Measurements from ENCODE around the gene TXNDC8.
A peak's percentile ranks its signal among the peaks of the same experiment; 100 is the strongest.
"Not testable (repeated sequence)": the region's sequence is repeated elsewhere in the genome, so short reads cannot be mapped to it uniquely, and the experiment has no call there.

TXNDC8 gene

DNA sequence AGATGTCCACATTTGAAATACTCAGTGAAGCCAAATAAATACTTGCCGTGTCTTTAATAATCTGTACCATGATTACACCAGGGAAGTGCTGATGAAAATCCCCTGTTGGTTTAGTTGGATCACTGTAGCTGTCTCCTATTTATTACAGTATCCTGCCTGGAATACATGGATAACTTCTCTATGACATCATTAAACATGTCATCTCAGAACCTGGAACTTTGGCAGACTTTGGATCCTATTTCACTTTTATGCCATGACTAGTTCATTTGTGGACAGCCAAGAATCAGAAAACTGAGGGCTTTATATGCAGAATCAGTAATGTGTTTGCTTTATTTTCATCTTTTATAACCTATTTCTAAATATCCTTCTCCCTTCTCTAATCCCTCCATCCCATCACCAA is at the start of gene TXNDC8:
Gene TXNDC8, minus strand, starts transcription at position 137 of the 400 bp plus-strand sequence.
- H3K27me3 ChIP-seq (ENCODE audit: insufficient read depth, low read length): no peaks in the 10 kb centered on the region
- peaks cover 14% of the 10 kb centered on the region for H3K4me1 ChIP-seq (ENCODE audit: control insufficient read depth, insufficient read depth, low read length, unreplicated experiment)
- H2AFZ ChIP-seq (ENCODE audit: low read length, unreplicated experiment): peak within 1 kb of the TSS; percentile 43
- no peaks in the 10 kb centered on the region for H3K36me3 ChIP-seq (ENCODE audit: insufficient read depth, low read length)
- peak within 1 kb of the TSS; percentile 60 for H3K27ac ChIP-seq (ENCODE audit: low read depth, low read length)
- H3K79me2 ChIP-seq (ENCODE audit: control insufficient read depth, insufficient read depth, low read length, unreplicated experiment): no peaks in the 10 kb centered on the region
- no peak within 1 kb of the TSS for H3K4me3 ChIP-seq (ENCODE audit: low read depth, low read length)

GRCh38 chr9:110383491-110383890 is 45.8 kb upstream of the TXNDC8 start:
- Histone ChIP-seq H3K4me3 (ENCODE audit: low read depth, low read length) (no peak overlapping the region), H3K36me3 (ENCODE audit: insufficient read depth, low read length) (peaks cover 29% of the 10 kb centered on the region), H2AFZ (ENCODE audit: low read length, unreplicated experiment) (no peak overlapping the region), H3K4me1 (ENCODE audit: control insufficient read depth, insufficient read depth, low read length, unreplicated experiment) (no peaks in the 10 kb centered on the region), H3K27me3 (ENCODE audit: insufficient read depth, low read length) (no peaks in the 10 kb centered on the region), H3K79me2 (ENCODE audit: control insufficient read depth, insufficient read depth, low read length, unreplicated experiment) (no peaks in the 10 kb centered on the region), H3K27ac (ENCODE audit: low read depth, low read length) (no peak overlapping the region)

- H3K27me3 ChIP-seq (ENCODE audit: insufficient read depth, low read length): no peaks in the 10 kb centered on the region
- H3K4me1 ChIP-seq (ENCODE audit: control insufficient read depth, insufficient read depth, low read length, unreplicated experiment): no peaks in the 10 kb centered on the region
- no peak overlapping the region for H3K27ac ChIP-seq (ENCODE audit: low read depth, low read length)
- H3K4me3 ChIP-seq (ENCODE audit: low read depth, low read length): no peak overlapping the region
- H3K36me3 ChIP-seq (ENCODE audit: insufficient read depth, low read length): peaks cover 29% of the 10 kb centered on the region
- no peak overlapping the region for H2AFZ ChIP-seq (ENCODE audit: low read length, unreplicated experiment)
- H3K79me2 ChIP-seq (ENCODE audit: control insufficient read depth, insufficient read depth, low read length, unreplicated experiment): no peaks in the 10 kb centered on the region
These were observed 45.1 kb upstream of the TXNDC8 start for GRCh38 chr9:110382731-110383130.

DNA sequence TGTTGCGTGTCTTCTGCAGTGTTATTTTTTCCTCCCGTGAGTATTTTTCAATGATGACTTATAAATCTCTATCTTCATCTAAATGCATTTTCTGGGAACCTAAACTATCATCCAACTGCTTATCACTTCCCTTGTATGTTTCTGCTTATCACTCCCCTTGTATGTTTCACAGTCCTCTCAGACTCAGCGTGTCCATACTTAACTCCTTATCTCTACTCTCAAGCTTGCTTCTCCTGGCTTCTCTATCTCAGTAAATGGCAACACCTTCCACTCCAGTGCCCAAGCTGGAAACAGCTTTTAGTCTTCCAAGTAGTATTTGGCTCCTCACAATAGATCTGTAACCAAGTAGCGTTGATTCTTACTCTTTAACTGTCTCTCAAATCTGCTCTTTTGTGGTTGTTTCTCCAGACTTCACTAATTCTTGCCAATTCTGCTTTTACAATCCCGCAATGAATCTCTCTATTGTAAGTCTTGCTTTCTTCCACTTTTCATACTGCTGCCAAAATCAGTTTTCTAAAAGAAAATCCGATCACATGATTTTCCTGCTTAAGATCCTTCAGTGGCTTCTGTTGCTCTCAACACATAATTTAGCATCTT is 33.8 kb upstream of the TXNDC8 start:
- Histone ChIP-seq H3K27ac (ENCODE audit: low read depth, low read length) (no peak overlapping the region), H3K4me3 (ENCODE audit: low read depth, low read length) (no peak overlapping the region), H3K36me3 (ENCODE audit: insufficient read depth, low read length) (peaks cover 6% of the 10 kb centered on the region), H2AFZ (ENCODE audit: low read length, unreplicated experiment) (no peak overlapping the region), H3K4me1 (ENCODE audit: control insufficient read depth, insufficient read depth, low read length, unreplicated experiment) (peaks cover 19% of the 10 kb centered on the region), H3K79me2 (ENCODE audit: control insufficient read depth, insufficient read depth, low read length, unreplicated experiment) (no peaks in the 10 kb centered on the region), H3K27me3 (ENCODE audit: insufficient read depth, low read length) (no peaks in the 10 kb centered on the region)

DNA sequence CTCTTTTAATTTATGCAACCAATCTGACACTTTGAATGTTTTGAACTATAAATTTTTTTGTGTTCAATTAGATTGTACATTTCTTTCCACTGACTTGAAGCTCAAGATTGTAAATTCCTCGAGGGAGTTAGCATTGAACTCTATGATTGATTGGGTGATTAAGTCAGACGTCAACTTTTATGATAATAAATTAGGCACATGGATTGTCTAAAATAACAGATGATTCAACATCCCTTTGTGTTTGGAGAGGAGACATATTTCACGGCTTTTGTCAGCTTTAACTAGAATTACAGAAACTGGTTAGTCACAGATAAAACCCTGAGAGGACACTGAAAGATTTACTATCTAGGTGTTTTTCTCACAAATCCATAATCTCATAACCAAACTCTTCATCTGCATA is 32.7 kb upstream of the TXNDC8 start:
- H3K36me3 ChIP-seq (ENCODE audit: insufficient read depth, low read length): peaks cover 6% of the 10 kb centered on the region
- no peak overlapping the region for H3K4me3 ChIP-seq (ENCODE audit: low read depth, low read length)
- H2AFZ ChIP-seq (ENCODE audit: low read length, unreplicated experiment): no peak overlapping the region
- peaks cover 19% of the 10 kb centered on the region for H3K4me1 ChIP-seq (ENCODE audit: control insufficient read depth, insufficient read depth, low read length, unreplicated experiment)
- no peaks in the 10 kb centered on the region for H3K27me3 ChIP-seq (ENCODE audit: insufficient read depth, low read length)
- H3K79me2 ChIP-seq (ENCODE audit: control insufficient read depth, insufficient read depth, low read length, unreplicated experiment): no peaks in the 10 kb centered on the region
- peak overlapping the region; percentile 47 for H3K27ac ChIP-seq (ENCODE audit: low read depth, low read length)

GRCh38 chr9:110364451-110364850 is 26.8 kb upstream of the TXNDC8 start:
- no peaks in the 10 kb centered on the region for H3K4me1 ChIP-seq (ENCODE audit: control insufficient read depth, insufficient read depth, low read length, unreplicated experiment)
- no peaks in the 10 kb centered on the region for H3K27me3 ChIP-seq (ENCODE audit: insufficient read depth, low read length)
- no peaks in the 10 kb centered on the region for H3K79me2 ChIP-seq (ENCODE audit: control insufficient read depth, insufficient read depth, low read length, unreplicated experiment)

DNA sequence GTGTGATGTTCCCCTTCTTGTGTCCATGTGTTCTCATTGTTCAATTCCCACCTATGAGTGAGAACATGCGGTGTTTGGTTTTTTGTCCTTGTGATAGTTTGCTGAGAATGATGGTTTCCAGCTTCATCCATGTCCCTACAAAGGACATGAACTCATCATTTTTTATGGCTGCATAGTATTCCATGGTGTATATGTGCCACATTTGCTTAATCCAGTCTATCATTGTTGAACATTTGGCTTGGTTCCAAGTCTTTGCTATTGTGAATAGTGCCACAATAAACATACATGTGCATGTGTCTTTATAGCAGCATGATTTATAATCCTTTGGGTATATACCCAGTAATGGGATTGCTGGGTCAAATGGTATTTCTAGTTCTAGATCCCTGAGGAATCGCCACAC is 21.3 kb upstream of the TXNDC8 start:
- not testable (repeated sequence) for H3K4me3 ChIP-seq (ENCODE audit: low read depth, low read length); H3K79me2 ChIP-seq (ENCODE audit: control insufficient read depth, insufficient read depth, low read length, unreplicated experiment); H3K27me3 ChIP-seq (ENCODE audit: insufficient read depth, low read length); H3K27ac ChIP-seq (ENCODE audit: low read depth, low read length); H3K36me3 ChIP-seq (ENCODE audit: insufficient read depth, low read length); H2AFZ ChIP-seq (ENCODE audit: low read length, unreplicated experiment); H3K4me1 ChIP-seq (ENCODE audit: control insufficient read depth, insufficient read depth, low read length, unreplicated experiment)

More at GRCh38 chr9:110364451-110364850, 26.8 kb upstream of the TXNDC8 start:
- Histone ChIP-seq H3K27ac (ENCODE audit: low read depth, low read length) (no peak overlapping the region), H3K4me3 (ENCODE audit: low read depth, low read length) (no peak overlapping the region), H2AFZ (ENCODE audit: low read length, unreplicated experiment) (no peak overlapping the region), H3K36me3 (ENCODE audit: insufficient read depth, low read length) (no peaks in the 10 kb centered on the region)

DNA sequence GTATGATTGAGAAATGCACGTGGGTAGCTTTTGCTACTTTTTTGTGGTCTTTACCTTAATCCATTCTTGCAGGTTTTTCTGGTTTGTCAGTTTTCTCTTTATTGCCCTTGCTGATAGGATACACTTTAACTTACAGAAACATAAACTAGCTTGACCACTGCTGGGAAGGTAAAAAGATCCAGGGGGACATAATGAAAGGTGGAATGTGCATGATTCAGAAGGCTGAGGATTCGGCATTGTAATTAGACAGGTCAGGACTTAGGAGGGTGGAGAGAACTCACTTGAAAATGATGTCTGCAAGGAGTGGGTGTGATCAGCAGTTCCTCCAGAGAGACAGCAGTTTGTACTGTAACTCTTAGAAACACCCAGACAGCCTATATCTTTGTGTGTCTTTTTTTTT is 19.8 kb upstream of the TXNDC8 start:
- Histone ChIP-seq H3K4me3 (ENCODE audit: low read depth, low read length) (no peak overlapping the region), H2AFZ (ENCODE audit: low read length, unreplicated experiment) (no peak overlapping the region), H3K36me3 (ENCODE audit: insufficient read depth, low read length) (no peaks in the 10 kb centered on the region), H3K27me3 (ENCODE audit: insufficient read depth, low read length) (no peaks in the 10 kb centered on the region), H3K79me2 (ENCODE audit: control insufficient read depth, insufficient read depth, low read length, unreplicated experiment) (no peaks in the 10 kb centered on the region), H3K27ac (ENCODE audit: low read depth, low read length) (no peak overlapping the region), H3K4me1 (ENCODE audit: control insufficient read depth, insufficient read depth, low read length, unreplicated experiment) (no peaks in the 10 kb centered on the region)

- no peaks in the 10 kb centered on the region for H3K27me3 ChIP-seq (ENCODE audit: insufficient read depth, low read length)
- no peaks in the 10 kb centered on the region for H3K36me3 ChIP-seq (ENCODE audit: insufficient read depth, low read length)
- no peak overlapping the region for H2AFZ ChIP-seq (ENCODE audit: low read length, unreplicated experiment)
- no peaks in the 10 kb centered on the region for H3K79me2 ChIP-seq (ENCODE audit: control insufficient read depth, insufficient read depth, low read length, unreplicated experiment)
- H3K27ac ChIP-seq (ENCODE audit: low read depth, low read length): no peak overlapping the region
- H3K4me3 ChIP-seq (ENCODE audit: low read depth, low read length): no peak overlapping the region
- peaks cover 6% of the 10 kb centered on the region for H3K4me1 ChIP-seq (ENCODE audit: control insufficient read depth, insufficient read depth, low read length, unreplicated experiment)
These were observed 19.2 kb upstream of the TXNDC8 start for GRCh38 chr9:110356639-110357395.

GRCh38 chr9:110355911-110356310 is 18.2 kb upstream of the TXNDC8 start:
- H3K36me3 ChIP-seq (ENCODE audit: insufficient read depth, low read length): no peaks in the 10 kb centered on the region
- no peak overlapping the region for H3K27ac ChIP-seq (ENCODE audit: low read depth, low read length)
- H3K79me2 ChIP-seq (ENCODE audit: control insufficient read depth, insufficient read depth, low read length, unreplicated experiment): no peaks in the 10 kb centered on the region
- H2AFZ ChIP-seq (ENCODE audit: low read length, unreplicated experiment): no peak overlapping the region
- peaks cover 13% of the 10 kb centered on the region for H3K4me1 ChIP-seq (ENCODE audit: control insufficient read depth, insufficient read depth, low read length, unreplicated experiment)
- H3K4me3 ChIP-seq (ENCODE audit: low read depth, low read length): no peak overlapping the region
- H3K27me3 ChIP-seq (ENCODE audit: insufficient read depth, low read length): no peaks in the 10 kb centered on the region

DNA sequence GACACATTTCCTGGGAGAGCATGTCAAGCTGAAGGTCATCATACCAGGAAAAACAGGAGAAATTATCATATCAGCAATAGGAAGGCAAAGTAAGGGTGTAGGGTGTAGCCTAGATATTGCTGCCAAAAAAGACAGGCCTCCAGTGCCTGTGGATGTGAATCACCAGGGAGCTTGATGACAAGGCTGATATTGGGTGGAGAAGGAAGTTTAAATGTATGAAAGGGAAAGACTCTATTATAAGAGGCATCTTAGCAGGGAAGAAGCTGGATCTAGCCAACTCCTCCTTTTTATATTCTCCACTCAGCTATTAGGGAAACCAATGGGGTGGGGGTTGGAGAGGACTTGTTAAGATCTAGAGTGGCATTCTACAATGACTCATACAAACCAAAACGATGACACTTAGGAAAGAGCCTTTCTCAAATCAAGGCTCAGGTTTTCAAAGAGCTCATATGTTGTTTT is 13.4 kb upstream of the TXNDC8 start:
- Histone ChIP-seq H2AFZ (ENCODE audit: low read length, unreplicated experiment) (peak overlapping the region; percentile 49), H3K79me2 (ENCODE audit: control insufficient read depth, insufficient read depth, low read length, unreplicated experiment) (no peaks in the 10 kb centered on the region), H3K27me3 (ENCODE audit: insufficient read depth, low read length) (no peaks in the 10 kb centered on the region), H3K4me1 (ENCODE audit: control insufficient read depth, insufficient read depth, low read length, unreplicated experiment) (peaks cover 21% of the 10 kb centered on the region), H3K27ac (ENCODE audit: low read depth, low read length) (peak overlapping the region; percentile 85), H3K4me3 (ENCODE audit: low read depth, low read length) (no peak overlapping the region), H3K36me3 (ENCODE audit: insufficient read depth, low read length) (no peaks in the 10 kb centered on the region)
